GM12801 (cell line): Measurements from ENCODE around the gene ZRANB3.

Source experiments
- CTCF ChIP-seq: IDR thresholded peaks from one replicate; pipeline ENCODE4 v1.5.1; 2011; ENCODE audit warnings: control low read depth; ENCODE audit not compliant: insufficient read length; ENCODE audit errors: extremely low read depth

Gene ZRANB3

DNA sequence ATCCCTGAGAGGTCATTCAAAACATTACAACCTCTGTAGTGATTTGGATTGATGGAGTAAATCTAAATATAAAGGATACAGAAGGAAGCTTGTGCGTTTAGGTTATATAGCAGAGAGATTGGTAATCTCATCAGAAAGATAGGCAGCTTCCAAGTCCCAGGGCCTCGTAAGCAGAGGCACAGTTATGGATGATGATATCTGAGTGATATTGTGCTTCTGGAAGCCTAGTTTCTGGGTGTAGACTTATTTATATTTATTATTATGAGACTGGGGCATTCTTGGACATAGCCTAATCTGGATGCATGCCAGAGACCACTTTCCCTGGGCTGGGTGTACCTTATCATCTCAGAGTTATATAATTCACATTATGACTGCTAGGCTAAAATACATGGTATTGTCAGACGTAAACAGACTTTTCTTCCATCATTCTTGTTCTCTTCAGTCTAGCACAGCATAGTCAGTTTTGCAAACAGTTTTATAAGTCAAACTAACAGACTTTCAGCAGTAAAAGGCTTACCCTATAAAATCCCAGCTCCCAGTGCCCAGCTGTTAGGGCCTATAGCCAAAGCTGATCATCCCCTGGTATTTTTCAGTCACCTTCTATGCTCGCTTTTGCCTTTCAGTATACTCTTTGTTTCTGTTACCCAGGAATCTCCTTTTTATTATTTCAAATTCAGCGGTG lies 431.1 kb downstream of the ZRANB3 start:
- TF ChIP-seq CTCF = no peak

GRCh38 chr2:135097532-135098231 lies 433.3 kb downstream of the ZRANB3 start:
- no peak for TF ChIP-seq CTCF

DNA sequence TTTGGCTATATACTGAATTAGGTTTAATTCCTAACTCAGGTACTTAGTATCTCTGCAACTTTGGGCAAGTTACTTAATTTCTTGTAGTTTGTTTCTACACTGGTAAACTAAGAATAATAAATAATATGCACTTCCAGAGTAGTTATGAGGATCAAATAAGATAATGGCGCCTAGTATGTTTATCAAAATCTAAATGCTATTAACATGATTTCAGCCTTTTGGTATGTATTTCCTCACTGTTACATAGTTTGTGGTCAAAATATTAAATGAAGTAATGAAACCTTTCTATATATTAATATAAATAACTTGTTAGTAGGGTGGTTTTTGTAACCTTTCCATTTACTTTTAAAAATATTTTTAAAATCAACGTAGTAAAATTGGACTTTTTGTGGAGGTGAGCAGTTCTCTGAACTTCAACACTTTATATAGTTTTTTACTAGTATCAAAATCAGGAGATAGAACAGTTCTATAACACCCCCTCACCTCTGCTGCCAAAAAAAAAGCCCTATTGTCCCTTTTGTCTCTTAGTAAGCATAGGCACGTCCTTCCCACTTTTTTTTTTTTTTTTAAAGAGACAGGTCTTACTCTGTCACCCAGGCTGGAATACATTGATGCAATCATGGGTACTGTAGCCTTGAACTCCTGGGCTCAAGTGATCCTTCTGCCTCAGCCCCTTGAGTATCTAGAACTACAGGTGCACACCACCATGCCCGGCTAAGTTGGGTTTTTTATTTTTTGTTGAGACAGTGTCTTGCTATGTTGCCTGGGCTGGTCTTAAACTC lies 434.2 kb downstream of the ZRANB3 start:
- TF ChIP-seq CTCF = no peak

GRCh38 chr2:135095591-135095990 lies 435.4 kb downstream of the ZRANB3 start:
- no peak for TF ChIP-seq CTCF

DNA sequence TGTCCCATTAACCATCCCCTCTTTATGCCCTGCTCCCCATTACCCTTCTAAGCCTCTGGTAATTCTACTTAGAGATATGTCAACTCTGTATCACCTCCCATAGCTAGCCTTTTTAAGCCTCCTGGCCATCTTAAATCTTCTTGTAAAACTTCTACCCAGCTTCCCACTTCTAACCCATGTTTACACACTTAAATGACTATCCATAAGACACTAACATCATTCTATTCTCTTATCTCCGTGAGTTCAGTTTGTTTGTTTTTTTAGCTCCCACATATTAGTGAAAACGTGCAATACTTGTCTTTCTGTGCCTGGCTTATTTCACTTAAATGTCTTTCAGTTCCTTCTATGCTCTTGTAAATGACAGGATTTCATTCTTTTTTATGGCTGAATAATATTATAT lies 436.5 kb downstream of the ZRANB3 start:
- no peak for TF ChIP-seq CTCF

GRCh38 chr2:135093670-135094330 lies 437.2 kb downstream of the ZRANB3 start:
- TF ChIP-seq CTCF = no peak

GRCh38 chr2:135093193-135093592 lies 437.8 kb downstream of the ZRANB3 start:
- no peak for TF ChIP-seq CTCF
